DND-41 (cell line): Measurements from ENCODE around the gene C2CD4B.

Experiments
- CTCF ChIP-seq: IDR thresholded peaks from 2 replicates; pipeline ENCODE4 v1.5.1; 2012; ENCODE audit warnings: borderline replicate concordance, low read length, moderate library complexity, mild to moderate bottlenecking; ENCODE audit not compliant: poor library complexity, severe bottlenecking; ENCODE audit errors: extremely low read depth
- EZH2 ChIP-seq: IDR thresholded peaks from 3 replicates; pipeline ENCODE4 v1.6.1; 2012; ENCODE audit warnings: borderline replicate concordance, low read depth, mild to moderate bottlenecking, moderate library complexity, low read length, inconsistent platforms; ENCODE audit not compliant: severe bottlenecking

- no peak for TF ChIP-seq CTCF
- no peak for TF ChIP-seq EZH2
These were observed 43.6 kb downstream of the C2CD4B start for GRCh38 chr15:62121273-62122015.
